Measurements from ENCODE around the gene EHMT2. TPM values are rescaled to one million over a fixed set of nuclear protein-coding genes. Genes with fewer than 3 reads are reported as not detected.
A peak's percentile ranks its signal among the peaks of the same experiment; 100 is the strongest.

Gene EHMT2
- total and polyA plus RNA-seq, 2 of the 8 experiments (the other 6 are each of a cell fraction or from before 2014, with no cell fraction given): 125 to 177 TPM

GRCh38 chr6:31896856-31897611 is 464 bp downstream of the EHMT2 start:
- Histone ChIP-seq H4K20me1 (replicated peaks in 1 of 2; ENCODE audit: control insufficient read depth in 1 of 2, insufficient read depth in 2 of 2, low read length in 2 of 2) (peaks cover 1 to 5% of the 10 kb centered on the region in 2 experiments), H3K79me1 (ENCODE audit: low read depth, low read length) (peaks cover 2% of the 10 kb centered on the region), H2BK20ac (ENCODE audit: low read length) (no peak overlapping the region), H4K5ac (ENCODE audit: insufficient read length, low read depth, low read length) (no peak overlapping the region), H2BK12ac (ENCODE audit: low read depth, low read length) (no peak overlapping the region), H3K18ac (ENCODE audit: extremely low read depth, low read length) (peak overlapping the region; percentile 19), H2BK15ac (ENCODE audit: low read length) (no peak overlapping the region), H3K14ac (ENCODE audit: insufficient read length) (no peak overlapping the region), H3K27ac (ENCODE audit: low read depth, low read length) (peak overlapping the region; percentile 46; the same call in 1 of the 2 replicates), H3K4me1 (replicated peaks in 1 of 4; ENCODE audit: control insufficient read depth in 3 of 4, insufficient read depth in 4 of 4, low read length in 3 of 4) (peaks cover 0 to 11% (median 6%) of the 10 kb centered on the region in 4 experiments; a peak in 6 of 7 replicates), H2AK5ac (ENCODE audit: low read depth, low read length) (no peak overlapping the region), H4K91ac (replicated peaks; ENCODE audit: insufficient read length, low read length) (peak overlapping the region; percentile 80), H4K8ac (ENCODE audit: extremely low read depth, insufficient read depth, low read length) (peak overlapping the region; percentile 93; the same call in 1 of the 2 replicates), H3K27me3 (replicated peaks in 1 of 4; ENCODE audit: control insufficient read depth in 3 of 4, extremely low read depth in 1 of 4, insufficient read depth in 3 of 4, low read length in 3 of 4) (no peaks in the 10 kb centered on the region), H2AFZ (ENCODE audit: low read length) (no peak overlapping the region), H2BK120ac (replicated peaks; ENCODE audit: low read depth, low read length) (no peak overlapping the region), H3K9me3 (ENCODE audit: insufficient read depth in 2 of 2, low read depth in 1 of 2, low read length in 1 of 2) (no peaks in the 10 kb centered on the region), H3K36me3 (ENCODE audit: control insufficient read depth in 2 of 4, insufficient read depth in 4 of 4, low read length in 3 of 4) (peaks cover 20 to 42% (median 37%) of the 10 kb centered on the region in 4 experiments), H3K79me2 (ENCODE audit: control insufficient read depth in 1 of 2, insufficient read depth in 2 of 2, low read length in 2 of 2) (peaks cover 0 to 17% of the 10 kb centered on the region in 2 experiments; a peak in 2 of 4 replicates), H3K4me2 (ENCODE audit: insufficient read depth in 1 of 2, low read depth in 2 of 2, low read length in 2 of 2) (peak overlapping the region; percentile 84 to 92), H3K9ac (replicated peaks in 1 of 4; ENCODE audit: extremely low read depth in 1 of 4, low read depth in 3 of 4, low read length in 3 of 4) (peak overlapping the region; percentile 54 to 88 (median 67); a peak in 6 of 7 replicates), H3K4ac (replicated peaks; ENCODE audit: insufficient read length, low read depth, low read length) (peak overlapping the region; percentile 27), H2BK5ac (ENCODE audit: low read depth, low read length) (no peak overlapping the region), H3K23ac (ENCODE audit: insufficient read length) (no peak overlapping the region), H3K4me3 (ENCODE audit: extremely low read depth in 1 of 4, insufficient read depth in 2 of 4, low read depth in 3 of 4, low read length in 4 of 4) (peak overlapping the region; percentile 74 to 97 (median 82)), H3K23me2 (ENCODE audit: low read depth, low read length) (peaks cover 8% of the 10 kb centered on the region), H3K56ac (replicated peaks; ENCODE audit: insufficient read length, low read depth, low read length) (peak overlapping the region; percentile 73)
- DNase-seq (ENCODE audit: low read depth in 1 of 2, low spot score in 2 of 2) (peak in 1 of 2 experiments; percentile 60), FAIRE-seq (no peak)
- no peak for TF ChIP-seq ASH2L (IDR thresholded peaks at IDR 0.05; ENCODE audit: low read length)
- TF ChIP-seq TAF1 (IDR thresholded peaks at IDR 0.05; ENCODE audit: low read depth, low read length): no peak
- peak; percentile 73 for TF ChIP-seq PHF8 (conservative IDR thresholded peaks at IDR 0.05; ENCODE audit: low read depth, low read length)
- TF ChIP-seq KDM4A (IDR thresholded peaks at IDR 0.05; ENCODE audit: low read depth, low read length, severe bottlenecking): peak; percentile 5
- no peak for TF ChIP-seq BRCA1 (IDR thresholded peaks at IDR 0.05; ENCODE audit: low read depth, low read length)
- ChIA-PET POLR2A (ENCODE audit: partially characterized antibody) (interaction anchor here (0.7 to 3.6 kb wide), 25 partner anchors 8 to 232 kb away, joined by 3 to 40 read pairs (median 6); partner anchors contain the start of genes DXO, GPANK1, MSH5 and NELFE), CTCF (ENCODE audit: partially characterized antibody) (interaction anchor here (0.6 to 2.1 kb wide), 8 partner anchors 8 to 155 kb away, joined by 3 to 11 read pairs (median 6); no protein-coding TSS in a partner anchor)
- 21% methylated on average over 5 of the region's 62 CpGs; no CpG with 5 or more reads in 1 of the 2 experiments for WGBS, 2 experiments (ENCODE audit: extremely low coverage in 1 of 2, insufficient coverage in 1 of 2, insufficient read length in 1 of 2, insufficient replicate concordance in 2 of 2, low coverage in 1 of 2, low lambda C conversion rate in 2 of 2, missing lambda C conversion rate in 1 of 2)

All from H1 (cell line).